Uterus (tissue), 2 donors: ENCODE measurements around the gene NIPBL.

Experiments
- CTCF ChIP-seq, 4 experiments: fragments of 200-600 bp in 2 of 4; fragments of 450-650 bp in 2 of 4; sonication (generic) in 2 of 4; IDR thresholded peaks; one replicate each; pipeline ENCODE4 v1.5.1; 2016 to 2019; ENCODE audit warnings: antibody characterized with exemption in 4 of 4, mild to moderate bottlenecking in 2 of 4, moderate library complexity in 1 of 4
- POLR2A ChIP-seq, 2 donors: fragments of 450-650 bp; IDR thresholded peaks; one replicate each; pipeline ENCODE4 v1.6.1; 2016; ENCODE audit warnings: antibody characterized with exemption in 2 of 2, mild to moderate bottlenecking in 1 of 2, moderate library complexity in 1 of 2

GRCh38 chr5:36861871-36862270 lies 14.7 kb upstream of the NIPBL start:
- TF ChIP-seq POLR2A (IDR thresholded peaks at IDR 0.05): no peak
- TF ChIP-seq CTCF (IDR thresholded peaks at IDR 0.05): no peak
